ENCODE measurements around the gene ARAP1. TPM values are rescaled to one million over a fixed set of nuclear protein-coding genes. Genes with fewer than 3 reads are reported as not detected.

The ARAP1 gene
- total and polyA plus RNA-seq, 2 of the 8 experiments (the other 6 are each of a cell fraction or from before 2014, with no cell fraction given): 25.7 to 61.6 TPM

GRCh38 chr11:72773696-72774095 is 21.5 kb upstream of the ARAP1 start:
- H2BK15ac ChIP-seq (ENCODE audit: low read length): no peak overlapping the region
- H2AK5ac ChIP-seq (ENCODE audit: low read depth, low read length): no peak overlapping the region
- H2BK5ac ChIP-seq (ENCODE audit: low read depth, low read length): no peak overlapping the region
- no peak overlapping the region for H2BK20ac ChIP-seq (ENCODE audit: low read length)
- DNase-seq (ENCODE audit: low read depth in 1 of 2, low spot score in 2 of 2) (no peak), FAIRE-seq (no peak)
- CTCF ChIA-PET (ENCODE audit: partially characterized antibody): interaction anchor here (1.3 to 4.4 kb wide), 5 partner anchors 9 to 404 kb away, joined by 3 to 16 read pairs (median 4); no protein-coding TSS in a partner anchor
- H3K18ac ChIP-seq (ENCODE audit: extremely low read depth, low read length): no peak overlapping the region
- H4K5ac ChIP-seq (ENCODE audit: insufficient read length, low read depth, low read length): no peak overlapping the region
- no peaks in the 10 kb centered on the region for H3K23me2 ChIP-seq (ENCODE audit: low read depth, low read length)
- H3K23ac ChIP-seq (ENCODE audit: insufficient read length): no peak overlapping the region
- POLR2A ChIA-PET (ENCODE audit: partially characterized antibody): interaction anchor here (0.8 kb wide), 1 partner anchor 31 kb away, joined by 3 read pairs; no protein-coding TSS in a partner anchor
- H3K56ac ChIP-seq (replicated peaks; ENCODE audit: insufficient read length, low read depth, low read length): no peak overlapping the region
- no peak overlapping the region for H3K9ac ChIP-seq (replicated peaks in 1 of 4; ENCODE audit: extremely low read depth in 1 of 4, low read depth in 3 of 4, low read length in 3 of 4)
- H3K36me3 ChIP-seq (ENCODE audit: control insufficient read depth in 2 of 4, insufficient read depth in 4 of 4, low read length in 3 of 4): no peaks in the 10 kb centered on the region
- no peak overlapping the region for H3K14ac ChIP-seq (ENCODE audit: insufficient read length)
- H3K4ac ChIP-seq (replicated peaks; ENCODE audit: insufficient read length, low read depth, low read length): no peak overlapping the region
- no peak overlapping the region for H3K4me2 ChIP-seq (ENCODE audit: insufficient read depth in 1 of 2, low read depth in 2 of 2, low read length in 2 of 2)
- H3K79me1 ChIP-seq (ENCODE audit: low read depth, low read length): no peaks in the 10 kb centered on the region; the same call in 1 of the 2 replicates
- H3K9me3 ChIP-seq (ENCODE audit: insufficient read depth in 2 of 2, low read depth in 1 of 2, low read length in 1 of 2): no peaks in the 10 kb centered on the region
- no peaks in the 10 kb centered on the region for H3K79me2 ChIP-seq (ENCODE audit: control insufficient read depth in 1 of 2, insufficient read depth in 2 of 2, low read length in 2 of 2)
- no peak overlapping the region for H2BK120ac ChIP-seq (replicated peaks; ENCODE audit: low read depth, low read length)
- H2BK12ac ChIP-seq (ENCODE audit: low read depth, low read length): no peak overlapping the region
- H3K4me3 ChIP-seq (ENCODE audit: extremely low read depth in 1 of 4, insufficient read depth in 2 of 4, low read depth in 3 of 4, low read length in 4 of 4): no peak overlapping the region
- H3K4me1 ChIP-seq (replicated peaks in 1 of 4; ENCODE audit: control insufficient read depth in 3 of 4, insufficient read depth in 4 of 4, low read length in 3 of 4): peaks cover 0 to 2% (median 2%) of the 10 kb centered on the region in 4 experiments; a peak in 4 of 7 replicates
- H3K27me3 ChIP-seq (replicated peaks in 1 of 4; ENCODE audit: control insufficient read depth in 3 of 4, extremely low read depth in 1 of 4, insufficient read depth in 3 of 4, low read length in 3 of 4): no peaks in the 10 kb centered on the region
- no peak overlapping the region for H2AFZ ChIP-seq (ENCODE audit: low read length)
- WGBS, 2 experiments (ENCODE audit: extremely low coverage in 1 of 2, insufficient coverage in 1 of 2, insufficient read length in 1 of 2, insufficient replicate concordance in 2 of 2, low coverage in 1 of 2, low lambda C conversion rate in 2 of 2, missing lambda C conversion rate in 1 of 2): 84% methylated on average over 6 of the region's 6 CpGs; no CpG with 5 or more reads in 1 of the 2 experiments
- H4K20me1 ChIP-seq (replicated peaks in 1 of 2; ENCODE audit: control insufficient read depth in 1 of 2, insufficient read depth in 2 of 2, low read length in 2 of 2): no peaks in the 10 kb centered on the region
- H4K91ac ChIP-seq (replicated peaks; ENCODE audit: insufficient read length, low read length): no peak overlapping the region
- no peak overlapping the region for H4K8ac ChIP-seq (ENCODE audit: extremely low read depth, insufficient read depth, low read length)
- H3K27ac ChIP-seq (ENCODE audit: low read depth, low read length): no peak overlapping the region
- TF ChIP-seq RFX5 (IDR thresholded peaks at IDR 0.05; ENCODE audit: borderline replicate concordance, low read depth, low read length) (no peak), POU5F1 (IDR thresholded peaks at IDR 0.05; ENCODE audit: low read depth, low read length) (no peak), RBBP5 (IDR thresholded peaks at IDR 0.05; ENCODE audit: borderline replicate concordance, low read depth, low read length) (no peak), BACH1 (IDR thresholded peaks at IDR 0.05; ENCODE audit: low read length) (no peak), SIX5 (IDR thresholded peaks at IDR 0.05; ENCODE audit: low read depth, low read length) (no peak), BCL11A (IDR thresholded peaks at IDR 0.05; ENCODE audit: low read depth in 2 of 2, low read length in 2 of 2) (no peak), EP300 (IDR thresholded peaks at IDR 0.05; ENCODE audit: borderline replicate concordance in 1 of 2, low read depth in 2 of 2, low read length in 2 of 2) (no peak), SRF (IDR thresholded peaks at IDR 0.05; ENCODE audit: low read depth, low read length) (no peak), POLR2AphosphoS5 (IDR thresholded peaks at IDR 0.05; ENCODE audit: low read depth, low read length) (no peak), SIN3A (conservative IDR thresholded peaks at IDR 0.05 in 1 of 2, IDR thresholded peaks at IDR 0.05 in 1 of 2; ENCODE audit: low read depth in 1 of 2, low read length in 2 of 2) (no peak), CTBP2 (IDR thresholded peaks at IDR 0.05; ENCODE audit: borderline replicate concordance, insufficient read depth, insufficient read length, low read length) (no peak), E2F6 (IDR thresholded peaks at IDR 0.05) (no peak), MAFK (IDR thresholded peaks at IDR 0.05; ENCODE audit: low read depth, low read length) (no peak)

Measured in H1 (cell line).